Kidney epithelial cell (primary cell): ENCODE data around the gene CR2. TPM values are rescaled to one million over a fixed set of nuclear protein-coding genes. Genes with fewer than 3 reads are reported as not detected.

Source experiments
- DNase-seq: peaks from one replicate; pipeline ENCODE4 v3.0.0-alpha.2; 2010; ENCODE audit warnings: low read depth
- H3K27me3 ChIP-seq: 2 replicates; pipeline ENCODE4 v1.6.0; 2011; ENCODE audit warnings: low read length; ENCODE audit not compliant: control insufficient read depth, insufficient read depth
- H3K36me3 ChIP-seq: 2 replicates; pipeline ENCODE4 v1.5.1; 2011; ENCODE audit warnings: low read length; ENCODE audit not compliant: control insufficient read depth, insufficient read depth
- H3K4me3 ChIP-seq: 2 replicates; pipeline ENCODE4 v1.5.1; 2011; ENCODE audit warnings: low read depth, mild to moderate bottlenecking, control low read depth, low read length
- total RNA-seq: library from RNA; depleted of rRNA; stranded (reverse); fragments of >200 nt; gene quantifications from 2 replicates; pipeline ENCODE4 v1.2.3, GENCODE V29; 2015
- TF ChIP-seq, protein P1 (sequence below): IDR thresholded peaks from 2 replicates; pipeline ENCODE4 v1.5.1; 2011; ENCODE audit warnings: mild to moderate bottlenecking, moderate library complexity, low read length, control low read depth, inconsistent platforms; ENCODE audit not compliant: insufficient read depth, poor library complexity, severe bottlenecking

CR2 gene
- total RNA-seq, 1 donor from 2014 or later: 0.04 TPM

- TF ChIP-seq, protein P1, sequence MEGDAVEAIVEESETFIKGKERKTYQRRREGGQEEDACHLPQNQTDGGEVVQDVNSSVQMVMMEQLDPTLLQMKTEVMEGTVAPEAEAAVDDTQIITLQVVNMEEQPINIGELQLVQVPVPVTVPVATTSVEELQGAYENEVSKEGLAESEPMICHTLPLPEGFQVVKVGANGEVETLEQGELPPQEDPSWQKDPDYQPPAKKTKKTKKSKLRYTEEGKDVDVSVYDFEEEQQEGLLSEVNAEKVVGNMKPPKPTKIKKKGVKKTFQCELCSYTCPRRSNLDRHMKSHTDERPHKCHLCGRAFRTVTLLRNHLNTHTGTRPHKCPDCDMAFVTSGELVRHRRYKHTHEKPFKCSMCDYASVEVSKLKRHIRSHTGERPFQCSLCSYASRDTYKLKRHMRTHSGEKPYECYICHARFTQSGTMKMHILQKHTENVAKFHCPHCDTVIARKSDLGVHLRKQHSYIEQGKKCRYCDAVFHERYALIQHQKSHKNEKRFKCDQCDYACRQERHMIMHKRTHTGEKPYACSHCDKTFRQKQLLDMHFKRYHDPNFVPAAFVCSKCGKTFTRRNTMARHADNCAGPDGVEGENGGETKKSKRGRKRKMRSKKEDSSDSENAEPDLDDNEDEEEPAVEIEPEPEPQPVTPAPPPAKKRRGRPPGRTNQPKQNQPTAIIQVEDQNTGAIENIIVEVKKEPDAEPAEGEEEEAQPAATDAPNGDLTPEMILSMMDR: no peak
- DNase-seq: no peak
- H3K27me3 ChIP-seq: peaks cover 8% of the 10 kb centered on the region
- no peak overlapping the region for H3K4me3 ChIP-seq
- no peaks in the 10 kb centered on the region for H3K36me3 ChIP-seq
These were observed 29.5 kb upstream of the CR2 start for GRCh38 chr1:207424570-207425131.

DNA sequence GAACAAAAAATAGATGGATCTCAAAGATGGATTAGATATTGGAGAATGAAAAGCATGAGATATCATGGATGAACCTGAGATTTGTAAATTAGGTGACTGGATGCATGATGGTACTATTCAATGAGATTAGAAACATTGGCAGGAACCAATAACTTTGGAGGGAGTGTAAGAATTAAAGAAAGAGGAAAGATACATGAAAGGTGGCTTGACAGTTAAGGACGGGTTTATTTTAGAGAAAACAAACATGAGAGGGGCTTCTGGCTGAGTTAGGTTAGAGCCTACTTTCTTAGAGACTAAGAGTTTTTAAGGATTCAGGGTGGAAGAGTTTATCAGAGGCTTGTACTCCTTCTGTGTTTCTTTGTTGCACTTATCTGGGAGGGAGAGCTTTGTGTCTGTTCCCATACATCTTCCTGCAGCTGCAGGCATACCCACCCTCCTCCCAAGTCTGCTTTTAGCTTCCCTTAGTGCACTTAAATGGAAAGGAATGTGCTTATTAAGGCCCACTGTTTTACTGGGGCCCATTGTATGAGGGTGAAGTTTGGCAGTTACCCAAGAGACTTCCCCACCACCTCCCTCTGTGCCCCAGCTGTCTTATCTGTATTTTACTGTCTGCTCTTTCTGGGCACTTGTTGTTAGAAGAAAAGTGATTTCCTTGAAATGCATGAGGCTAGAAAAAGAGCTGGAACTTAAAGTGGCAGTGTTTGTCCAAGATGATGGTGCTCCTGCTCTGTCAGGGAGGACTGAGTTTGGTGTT, 26.1 kb upstream of the CR2 start:
- TF ChIP-seq, protein P1: no peak
- no peak overlapping the region for H3K4me3 ChIP-seq
- no peak for DNase-seq
- H3K27me3 ChIP-seq: peaks cover 8% of the 10 kb centered on the region
- H3K36me3 ChIP-seq: no peaks in the 10 kb centered on the region

DNA sequence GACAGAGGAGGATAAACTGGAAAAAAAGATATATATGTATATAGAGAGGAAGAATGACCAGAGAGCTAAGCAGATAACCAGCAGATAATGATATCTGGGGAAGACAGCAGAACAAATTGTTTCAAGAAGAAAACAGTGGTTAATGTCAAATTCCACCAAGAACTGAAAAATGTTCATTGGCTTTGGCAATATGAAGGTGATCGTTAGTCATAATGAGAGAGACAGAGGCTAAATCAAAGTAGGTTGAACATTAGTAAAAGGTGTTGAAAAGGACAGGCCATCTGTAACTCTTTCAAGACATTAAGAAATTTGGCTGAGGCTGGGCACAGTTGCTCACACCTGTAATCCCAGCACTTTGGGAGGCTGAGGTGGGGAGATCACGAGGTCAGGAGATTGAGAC, 25.3 kb upstream of the CR2 start:
- Histone ChIP-seq H3K4me3 (no peak overlapping the region), H3K27me3 (peaks cover 4% of the 10 kb centered on the region), H3K36me3 (no peaks in the 10 kb centered on the region)
- TF ChIP-seq, protein P1: no peak
- no peak for DNase-seq

DNA sequence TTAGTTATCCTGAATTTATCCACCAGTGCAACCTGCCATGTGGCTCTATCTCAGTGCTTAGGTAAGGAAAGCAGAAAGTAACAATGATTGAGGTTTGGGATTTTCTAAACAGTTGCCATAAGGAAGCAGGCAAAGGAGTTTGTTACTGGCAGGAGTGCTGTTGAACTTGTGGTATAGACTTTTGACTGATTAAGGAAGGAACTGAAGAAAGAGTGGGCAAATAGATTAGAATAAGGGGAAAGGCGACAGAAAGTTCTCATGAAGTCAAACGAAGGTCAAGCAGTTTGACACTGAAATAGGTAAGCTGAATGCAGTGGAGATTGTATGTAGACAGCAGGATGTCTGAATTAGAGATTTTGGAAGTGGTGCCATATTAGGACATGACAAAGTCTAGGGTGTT, 24.2 kb upstream of the CR2 start:
- TF ChIP-seq, protein P1: no peak
- Histone ChIP-seq H3K36me3 (no peaks in the 10 kb centered on the region), H3K27me3 (peaks cover 1% of the 10 kb centered on the region), H3K4me3 (no peak overlapping the region)
- DNase-seq: no peak

GRCh38 chr1:207430602-207431001, 23.5 kb upstream of the CR2 start:
- Histone ChIP-seq H3K36me3 (no peaks in the 10 kb centered on the region), H3K27me3 (no peaks in the 10 kb centered on the region), H3K4me3 (no peak overlapping the region)
- TF ChIP-seq, protein P1: no peak
- DNase-seq: no peak
